Esophagus (tissue), 2 donors: ENCODE data around the gene UBXN6. TPM values are rescaled to one million over a fixed set of nuclear protein-coding genes. Genes with fewer than 3 reads are reported as not detected.

Experiments
- H3K27ac ChIP-seq, 2 donors: one replicate each; pipeline ENCODE4 v1.5.1; 2013; ENCODE audit warnings: low read depth in 2 of 2, mild to moderate bottlenecking in 2 of 2, inconsistent platforms in 1 of 2, low read length in 1 of 2, moderate library complexity in 1 of 2
- H3K27me3 ChIP-seq, 2 donors: one replicate each; pipeline ENCODE4 v1.6.1; 2013; ENCODE audit warnings: low read length in 2 of 2, control low read depth in 1 of 2, mild to moderate bottlenecking in 1 of 2; ENCODE audit not compliant: insufficient read depth in 2 of 2, control insufficient read depth in 1 of 2
- H3K36me3 ChIP-seq, 2 donors: one replicate each; pipeline ENCODE4 v1.6.1; 2013; ENCODE audit warnings: low read length in 1 of 2; ENCODE audit not compliant: control insufficient read depth in 2 of 2, insufficient read depth in 2 of 2
- H3K4me1 ChIP-seq, 2 donors: one replicate each; pipeline ENCODE4 v1.6.1; 2013; ENCODE audit warnings: low read length in 1 of 2; ENCODE audit not compliant: control insufficient read depth in 2 of 2, insufficient read depth in 2 of 2
- H3K4me3 ChIP-seq, 2 donors: one replicate each; pipeline ENCODE4 v1.5.1; 2013; ENCODE audit warnings: low read length in 2 of 2, mild to moderate bottlenecking in 2 of 2, low read depth in 1 of 2, moderate library complexity in 1 of 2
- H3K9me3 ChIP-seq, 2 donors: one replicate each; pipeline ENCODE4 v1.6.1; 2013; ENCODE audit warnings: mild to moderate bottlenecking in 2 of 2, low read depth in 1 of 2, low read length in 1 of 2, moderate library complexity in 1 of 2; ENCODE audit not compliant: control insufficient read depth in 2 of 2, insufficient read depth in 1 of 2
- WGBS, 2 donors: extraction: QIAGEN DNeasy Blood & Tissue Kit; methylation state at CpG; one replicate each; pipeline ENCODE4 v1.1.7; 2013; 5-methylcytosine and 5-hydroxymethylcytosine counted together
- polyA plus RNA-seq, 2 donors: library from polyadenylated mRNA; stranded (reverse); fragments of 200-250 nt; gene quantifications; one replicate each; pipeline ENCODE4 v1.2.3, GENCODE V29; 2013
- donor health status: healthy with polysubstance abuse.
- donor health status: Bipolar disorder and iron deficiency.

The UBXN6 gene
- polyA plus RNA-seq, 2 donors = 71.3 to 82.8 TPM

- no peaks in the 10 kb centered on the region for H3K9me3 ChIP-seq
- peak overlapping the region; percentile 70 to 74 for H3K4me3 ChIP-seq
- H3K27me3 ChIP-seq = no peaks in the 10 kb centered on the region
- 0 to 1% methylated on average over 10 to 12 of the region's 12 CpGs for WGBS, 2 donors
- peaks cover 0 to 7% of the 10 kb centered on the region in 2 donors for H3K36me3 ChIP-seq
- H3K27ac ChIP-seq = peak overlapping the region; percentile 90
- H3K4me1 ChIP-seq = peaks cover 7 to 14% of the 10 kb centered on the region in 2 donors
These were observed 57.8 kb downstream of the UBXN6 start for GRCh38 chr19:4399812-4400134.

- Histone ChIP-seq H3K4me3 (peak overlapping the region; percentile 24 to 70), H3K36me3 (peaks cover 0 to 11% of the 10 kb centered on the region in 2 donors), H3K27me3 (no peaks in the 10 kb centered on the region), H3K4me1 (peaks cover 7 to 11% of the 10 kb centered on the region in 2 donors), H3K27ac (peak overlapping the region; percentile 14 to 69), H3K9me3 (no peaks in the 10 kb centered on the region)
- 73 to 74% methylated on average over 15 of the region's 15 CpGs for WGBS, 2 donors
These were observed 60.4 kb downstream of the UBXN6 start for GRCh38 chr19:4396949-4397783.

Other genes with a start within 250 kb of the UBXN6 start
- gene EBI3, start 228.3 kb downstream of the UBXN6 start, polyA plus RNA-seq = under 1 TPM; 0.53 to 0.92 TPM
- 10 to 100 TPM; 25.9 to 27.7 TPM for gene YJU2, start 210.7 kb downstream of the UBXN6 start, polyA plus RNA-seq
- under 1 TPM in 1 of 2 donors, not detected in 1; 0.04 TPM for gene SHD, start 178.5 kb downstream of the UBXN6 start, polyA plus RNA-seq
- under 1 TPM; 0.31 to 0.47 TPM for gene TMIGD2, start 155.4 kb downstream of the UBXN6 start, polyA plus RNA-seq
- 1 to 10 TPM in 1 of 2 donors, under 1 TPM in 1; 0.19 to 1.2 TPM for gene FSD1, start 153.2 kb downstream of the UBXN6 start, polyA plus RNA-seq
- gene STAP2, start 119.0 kb downstream of the UBXN6 start, polyA plus RNA-seq = 100 to 1,000 TPM in 1 of 2 donors, 10 to 100 TPM in 1; 99.2 to 126 TPM
- 10 to 100 TPM; 13.5 to 15.5 TPM for gene MPND, start 114.2 kb downstream of the UBXN6 start, polyA plus RNA-seq
- gene SH3GL1, start 57.2 kb downstream of the UBXN6 start, polyA plus RNA-seq = 100 to 1,000 TPM; 123 to 242 TPM
- 10 to 100 TPM; 10.8 to 11.7 TPM for gene CHAF1A, start 55.2 kb downstream of the UBXN6 start, polyA plus RNA-seq
- gene HDGFL2, start 14.5 kb upstream of the UBXN6 start, polyA plus RNA-seq = 10 to 100 TPM; 23.3 to 57.5 TPM
- 1 to 10 TPM; 2.8 to 4.1 TPM for gene PLIN4, start 60.7 kb upstream of the UBXN6 start, polyA plus RNA-seq
- 1 to 10 TPM; 2.7 to 4.9 TPM for gene PLIN5, start 77.4 kb upstream of the UBXN6 start, polyA plus RNA-seq
- gene LRG1, start 82.2 kb upstream of the UBXN6 start, polyA plus RNA-seq = 10 to 100 TPM; 12.7 to 20.1 TPM
- 1 to 10 TPM; 1.1 to 2.0 TPM for gene SEMA6B, start 101.9 kb upstream of the UBXN6 start, polyA plus RNA-seq
- gene TNFAIP8L1, start 181.7 kb upstream of the UBXN6 start, polyA plus RNA-seq = 1 to 10 TPM; 4.2 to 4.7 TPM
- gene MYDGF, start 212.5 kb upstream of the UBXN6 start, polyA plus RNA-seq = 10 to 100 TPM; 22.9 to 67.5 TPM